Skeletal muscle cell (primary cell): ENCODE measurements around the gene PSMG3.

Source experiments
- DNase-seq: peaks from one replicate; pipeline ENCODE4 v3.0.0-alpha.2; 2010; ENCODE audit warnings: low read depth
- H3K4me3 ChIP-seq: 2 replicates; pipeline ENCODE4 v1.5.1; 2011; ENCODE audit warnings: low read depth, mild to moderate bottlenecking, control low read depth, low read length, moderate library complexity

The PSMG3 gene, protein sequence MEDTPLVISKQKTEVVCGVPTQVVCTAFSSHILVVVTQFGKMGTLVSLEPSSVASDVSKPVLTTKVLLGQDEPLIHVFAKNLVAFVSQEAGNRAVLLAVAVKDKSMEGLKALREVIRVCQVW

DNA sequence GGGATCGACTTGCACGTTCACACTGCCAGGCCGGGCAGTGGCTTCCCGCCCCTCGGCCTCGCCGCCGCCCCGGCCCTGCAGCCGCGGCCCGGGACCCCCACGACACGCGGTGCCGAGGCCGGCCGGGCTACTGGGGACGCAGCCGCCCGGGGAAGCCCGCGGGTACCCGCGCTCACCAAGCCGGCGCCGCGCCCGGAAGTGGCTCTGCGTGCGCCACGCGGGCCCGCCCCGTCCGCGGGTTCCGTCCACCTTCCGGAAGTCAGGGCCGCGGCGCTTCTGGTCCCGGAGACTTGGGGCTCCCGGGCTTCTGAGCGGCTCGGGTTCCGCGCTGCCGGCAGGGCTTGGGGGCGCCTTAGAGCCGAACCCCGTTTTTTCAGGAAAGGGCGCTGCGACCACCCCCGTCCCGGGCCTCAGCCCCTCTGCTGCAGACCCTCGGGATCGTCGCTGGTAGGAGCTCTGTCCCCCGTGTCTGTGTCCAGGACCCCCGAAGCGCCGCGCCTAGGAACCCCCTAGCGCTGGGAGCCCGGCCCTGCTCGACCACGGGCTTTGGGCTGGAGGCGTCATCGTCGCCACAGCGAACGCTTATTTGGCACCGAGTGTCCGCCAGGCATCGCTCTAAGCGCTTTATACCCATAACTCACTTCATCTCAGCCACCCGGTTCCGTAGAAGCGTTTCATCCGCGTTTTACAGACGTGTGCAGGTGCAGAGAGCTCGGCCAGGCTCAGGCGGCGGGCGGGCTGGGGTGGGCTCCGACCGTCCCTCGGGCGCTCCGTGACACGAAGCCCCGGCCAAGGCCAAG, at the start of gene PSMG3:
PSMG3 (minus strand) TSS at position 200 of the 800 bp plus-strand sequence. CDS start 693 bp downstream, outside the sequence.
- H3K4me3 ChIP-seq = peak within 1 kb of the TSS; percentile 91
- DNase-seq = peak; percentile 71

- no peak overlapping the region for H3K4me3 ChIP-seq
- no peak for DNase-seq
These were observed 48.6 kb upstream of the PSMG3 start for GRCh38 chr7:1618475-1618874.

DNA sequence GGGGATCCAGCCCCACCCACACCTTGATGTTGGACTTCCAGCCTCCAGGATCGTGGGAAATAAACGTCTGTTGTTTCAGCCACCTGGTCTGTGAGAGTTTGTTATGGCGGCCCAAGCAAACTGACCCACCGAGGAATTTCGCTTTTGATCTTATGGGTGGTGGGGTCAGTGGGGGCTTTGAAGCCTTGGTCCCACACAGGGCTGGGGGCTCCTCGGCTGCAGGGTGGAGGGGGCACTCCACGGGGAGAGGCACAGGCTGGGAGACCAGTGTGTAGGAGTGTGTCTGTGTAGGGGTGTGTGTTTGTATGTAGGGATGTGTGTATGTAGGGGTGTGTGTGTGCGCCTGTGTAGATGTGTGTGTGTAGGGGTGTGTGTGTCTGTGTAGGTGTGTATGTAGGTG, 48.1 kb upstream of the PSMG3 start:
- DNase-seq = no peak
- H3K4me3 ChIP-seq = no peak overlapping the region

DNA sequence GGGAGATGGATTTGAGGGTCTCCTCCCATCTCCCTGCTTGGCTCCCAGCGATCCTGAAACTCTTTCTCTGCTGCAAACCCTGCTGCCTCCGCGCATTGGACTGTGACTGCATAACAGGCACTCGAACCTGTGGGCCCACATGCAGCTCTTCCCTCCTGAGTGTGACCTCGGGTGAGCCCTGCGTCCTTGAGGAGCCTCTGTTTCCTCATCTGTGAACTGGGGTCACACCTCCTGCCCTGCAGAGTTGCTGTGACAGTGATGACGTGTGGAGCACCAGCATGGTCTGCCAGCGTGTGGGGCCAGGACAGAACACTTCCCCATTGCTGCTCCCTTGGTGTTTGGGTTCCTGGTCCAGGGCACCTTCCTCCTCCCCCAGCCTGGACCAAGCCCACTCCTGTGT, 46.9 kb upstream of the PSMG3 start:
- DNase-seq = no peak
- H3K4me3 ChIP-seq = no peak overlapping the region

DNA sequence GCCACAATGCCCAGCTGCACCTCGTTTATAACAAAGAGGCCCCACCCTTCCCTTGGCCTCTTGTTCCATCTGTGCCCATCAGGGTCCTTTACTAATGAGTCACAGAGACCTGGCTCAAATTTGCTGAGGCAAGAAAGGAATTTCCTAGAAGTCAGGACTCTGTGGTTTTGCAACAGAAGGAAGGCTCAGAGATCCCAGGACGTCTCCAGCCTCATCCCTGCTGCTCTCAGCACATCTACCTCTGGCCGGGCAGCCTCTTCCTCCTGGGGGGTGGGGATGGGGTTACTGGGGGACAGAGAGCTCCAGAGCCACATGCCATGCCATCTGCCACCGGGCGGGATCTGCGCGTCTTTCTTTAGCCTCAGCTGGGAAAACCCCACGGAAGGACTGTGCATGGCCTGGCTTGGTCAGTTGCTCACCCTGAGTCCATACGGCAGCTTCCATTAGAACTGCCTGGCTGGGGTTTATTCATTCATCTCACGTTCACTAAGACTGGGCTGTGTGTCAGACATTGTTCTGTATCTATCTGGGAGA, 41.9 kb upstream of the PSMG3 start:
- peak; percentile 69 for DNase-seq
- H3K4me3 ChIP-seq = no peak overlapping the region

DNA sequence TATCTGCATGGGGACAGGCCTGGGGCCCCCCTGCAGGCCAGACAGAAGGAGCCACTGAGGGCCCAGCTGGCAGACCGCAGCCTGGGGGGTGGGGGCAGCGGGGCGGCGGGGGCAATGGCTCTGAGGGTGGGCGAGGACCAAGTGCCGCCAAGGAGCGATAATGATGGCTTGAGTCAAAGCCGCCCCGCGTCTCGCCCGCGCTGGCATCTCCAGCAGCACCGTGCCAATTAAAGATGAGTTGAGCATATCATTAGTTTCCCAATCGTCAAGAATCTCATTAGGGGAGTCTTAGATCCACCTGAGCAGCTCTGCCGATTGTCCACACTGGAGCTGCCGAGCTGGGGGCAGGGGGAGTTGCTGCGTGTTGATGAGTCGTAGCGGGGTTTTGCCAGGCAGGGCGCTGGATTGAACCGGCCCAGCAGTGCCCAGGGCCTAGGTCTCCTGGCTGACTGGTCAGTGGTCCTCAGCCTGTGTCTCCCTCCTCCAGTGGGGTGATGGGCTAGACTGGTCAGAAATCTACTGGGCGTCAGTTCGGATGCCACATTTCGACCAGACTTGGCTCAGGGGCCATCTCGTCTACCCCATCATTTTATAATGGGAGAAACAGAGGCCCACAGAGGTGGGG, 41.0 kb upstream of the PSMG3 start:
- H3K4me3 ChIP-seq = no peak overlapping the region
- DNase-seq = no peak

DNA sequence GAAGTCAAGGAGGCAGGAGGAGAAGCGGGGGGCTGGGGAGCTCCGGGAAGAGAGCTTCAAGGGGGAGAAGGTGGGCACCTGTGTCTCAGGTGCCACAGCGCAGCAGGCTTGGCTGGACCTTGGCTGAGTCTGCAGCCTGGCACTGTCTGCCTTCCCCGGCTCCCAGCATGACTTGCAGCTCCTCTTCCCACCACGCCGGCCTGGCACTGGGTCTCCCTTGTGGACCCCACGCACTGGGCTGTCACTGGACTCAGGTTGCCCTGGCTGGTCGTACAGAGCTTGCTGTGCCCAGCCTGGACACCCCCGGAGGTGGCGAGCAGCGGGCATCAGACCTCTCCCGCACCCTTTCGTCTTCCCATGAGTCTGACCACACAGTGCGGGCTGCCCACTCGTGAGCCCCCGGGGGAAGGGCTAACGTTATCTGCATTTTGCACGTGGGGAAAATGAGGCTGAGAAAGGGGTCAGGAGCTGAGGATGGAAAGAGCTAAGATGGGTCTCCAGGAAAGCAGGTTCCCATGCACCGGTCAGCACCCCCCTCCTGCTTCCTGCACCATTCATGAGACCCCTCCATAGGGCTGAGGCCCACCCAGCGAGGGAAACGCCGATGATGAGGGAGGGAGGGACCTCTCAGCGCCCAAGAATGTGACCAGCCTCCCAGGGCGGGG, 40.3 kb upstream of the PSMG3 start:
- H3K4me3 ChIP-seq = no peak overlapping the region
- no peak for DNase-seq

DNA sequence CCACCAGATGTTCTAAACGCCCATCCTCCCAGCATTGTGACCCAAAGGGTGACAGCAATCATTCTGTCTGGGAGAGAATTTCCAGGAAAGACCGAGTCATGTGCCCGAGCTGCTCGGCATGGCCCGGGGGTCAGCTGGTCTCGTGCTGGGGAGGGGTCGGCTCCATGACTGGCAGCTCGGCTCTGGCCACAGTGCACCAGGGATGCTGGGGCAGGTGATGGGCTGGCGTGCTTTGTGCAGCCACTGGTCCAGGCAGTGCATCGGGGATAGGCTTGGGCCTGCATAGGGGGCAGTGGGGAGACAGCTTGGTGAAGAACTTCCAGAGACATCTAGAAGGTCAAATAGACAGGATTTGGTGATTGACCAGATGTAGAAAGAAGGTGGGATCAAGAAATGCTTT, 39.2 kb upstream of the PSMG3 start:
- H3K4me3 ChIP-seq = no peak overlapping the region
- no peak for DNase-seq

GRCh38 chr7:1608318-1608717, 38.5 kb upstream of the PSMG3 start:
- no peak overlapping the region for H3K4me3 ChIP-seq
- no peak for DNase-seq

GRCh38 chr7:1607696-1608095, 37.9 kb upstream of the PSMG3 start:
- no peak overlapping the region for H3K4me3 ChIP-seq

GRCh38 chr7:1607001-1607400, 37.2 kb upstream of the PSMG3 start:
- no peak overlapping the region for H3K4me3 ChIP-seq
- DNase-seq = no peak

More at GRCh38 chr7:1607696-1608095, 37.9 kb upstream of the PSMG3 start:
- DNase-seq = no peak

GRCh38 chr7:1604383-1604782, 34.6 kb upstream of the PSMG3 start:
- H3K4me3 ChIP-seq = no peak overlapping the region
- DNase-seq = no peak

DNA sequence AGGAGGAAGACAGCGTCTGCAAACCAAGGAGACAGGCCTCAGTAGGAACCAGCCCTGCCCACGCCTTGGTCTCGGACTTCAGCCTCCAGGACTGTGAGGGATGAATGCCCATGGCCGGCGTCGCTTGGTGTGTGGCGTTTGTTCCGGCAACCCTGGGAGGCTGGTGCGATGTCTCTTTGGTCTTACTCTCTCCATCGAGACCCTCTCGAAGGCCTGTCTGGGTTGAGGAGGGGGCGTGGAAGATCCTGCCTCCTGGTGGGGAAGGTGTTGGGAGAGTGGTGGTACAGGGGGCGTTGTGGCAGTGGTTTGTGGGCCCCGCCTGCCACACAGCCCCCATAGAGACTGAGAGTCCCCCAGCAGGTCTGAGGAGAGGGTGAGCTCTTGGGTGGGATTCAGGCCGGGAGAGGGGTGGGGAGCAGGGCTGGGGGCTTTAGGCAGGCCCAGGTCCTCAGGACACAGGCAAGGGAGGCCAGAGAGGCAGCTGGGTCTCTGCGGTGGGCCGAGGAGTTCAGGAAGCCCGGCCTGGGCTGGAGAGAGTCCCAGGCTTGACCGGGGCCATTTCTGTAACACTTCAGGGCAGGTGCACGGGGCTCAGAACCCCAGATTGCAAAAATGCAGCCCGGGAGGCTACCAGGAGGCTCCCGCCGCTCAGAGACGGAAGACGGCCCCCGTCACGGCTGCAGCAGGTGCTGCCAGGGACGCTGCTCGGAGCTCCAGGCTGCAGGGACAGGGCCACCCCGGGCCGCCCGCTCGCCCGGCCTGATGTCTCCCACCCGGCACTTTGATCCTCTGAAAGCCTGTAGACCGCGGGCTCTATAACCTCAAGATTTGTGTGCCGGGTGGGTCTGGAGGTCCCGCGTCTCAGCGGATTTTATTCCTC, 33.8 kb upstream of the PSMG3 start:
- H3K4me3 ChIP-seq = no peak overlapping the region

GRCh38 chr7:1602386-1602785, 32.6 kb upstream of the PSMG3 start:
- H3K4me3 ChIP-seq = no peak overlapping the region
- no peak for DNase-seq

More for the DNA sequence above, 33.8 kb upstream of the PSMG3 start:
- no peak for DNase-seq

GRCh38 chr7:1601956-1602355, 32.1 kb upstream of the PSMG3 start:
- DNase-seq = no peak
- H3K4me3 ChIP-seq = no peak overlapping the region

DNA sequence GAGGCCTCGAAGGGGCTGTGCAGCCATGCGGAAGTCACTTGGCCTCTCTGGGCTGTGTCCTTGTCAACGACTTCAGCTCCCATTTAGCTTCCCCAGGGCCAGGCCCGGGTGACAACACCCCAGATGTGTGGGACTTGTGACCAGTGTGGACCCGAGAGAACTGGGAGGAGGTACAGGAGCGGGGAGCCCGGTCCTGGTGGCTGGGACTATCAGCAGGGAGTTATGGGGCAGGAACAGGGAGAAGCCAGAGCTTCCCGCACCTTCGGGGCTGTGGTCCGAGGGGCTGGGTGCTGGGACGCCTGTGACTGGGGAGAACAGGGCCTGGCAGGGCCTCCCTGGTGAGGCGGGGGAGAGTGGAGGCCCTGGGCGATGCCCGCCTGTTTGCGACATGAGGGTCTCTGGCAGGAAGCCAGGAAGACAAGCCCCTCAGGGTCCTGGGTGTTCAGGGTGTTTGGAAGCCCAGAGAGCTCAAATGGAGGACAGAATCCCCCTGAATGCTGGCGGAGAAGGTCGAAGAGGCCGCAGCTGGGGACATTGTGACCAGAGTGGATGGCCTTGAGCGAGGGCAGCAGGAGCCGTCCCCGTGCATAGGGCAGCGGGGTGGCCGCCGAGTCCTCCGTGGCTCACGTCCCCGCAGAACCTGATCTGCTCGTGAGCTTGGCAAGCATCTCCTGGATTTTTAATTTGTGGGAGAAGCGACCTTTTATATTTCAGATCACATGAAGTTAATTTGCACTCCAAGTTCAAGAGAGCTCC, 30.0 kb upstream of the PSMG3 start:
- no peak overlapping the region for H3K4me3 ChIP-seq
- no peak for DNase-seq

DNA sequence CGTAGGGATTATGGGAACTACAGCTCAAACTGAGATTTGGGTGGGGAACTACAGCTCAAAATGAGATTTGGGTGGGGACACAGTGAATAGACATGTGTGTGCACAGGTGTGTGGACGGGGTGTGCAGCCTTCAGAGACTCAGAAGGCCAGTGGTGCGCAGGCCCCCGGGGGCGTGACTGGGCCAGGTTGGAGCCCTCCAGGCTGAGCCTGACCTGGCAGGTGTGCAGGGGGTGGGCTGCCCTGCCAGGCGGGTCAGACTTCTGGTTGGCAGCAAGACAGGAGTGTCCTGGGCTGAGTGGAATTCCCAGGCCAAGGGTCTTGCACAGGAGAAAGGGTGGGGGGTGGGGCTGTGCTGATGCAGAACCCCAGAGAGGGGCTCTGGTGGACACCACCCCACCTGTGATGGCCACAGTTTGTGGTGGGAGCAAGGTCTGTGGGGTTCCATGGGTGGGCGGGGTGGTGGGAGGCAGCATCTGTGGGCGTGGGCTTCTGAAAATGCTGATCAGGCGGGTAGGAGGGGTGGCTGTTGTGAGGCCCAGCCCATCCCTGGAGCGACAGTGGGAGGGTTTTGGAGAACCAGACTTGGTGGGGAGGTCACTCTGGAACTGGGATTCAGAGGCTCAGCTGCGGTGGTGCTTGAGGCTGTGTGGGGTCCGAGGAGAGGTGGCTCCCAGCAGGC, 29.3 kb upstream of the PSMG3 start:
- H3K4me3 ChIP-seq = no peak overlapping the region
- DNase-seq = no peak

DNA sequence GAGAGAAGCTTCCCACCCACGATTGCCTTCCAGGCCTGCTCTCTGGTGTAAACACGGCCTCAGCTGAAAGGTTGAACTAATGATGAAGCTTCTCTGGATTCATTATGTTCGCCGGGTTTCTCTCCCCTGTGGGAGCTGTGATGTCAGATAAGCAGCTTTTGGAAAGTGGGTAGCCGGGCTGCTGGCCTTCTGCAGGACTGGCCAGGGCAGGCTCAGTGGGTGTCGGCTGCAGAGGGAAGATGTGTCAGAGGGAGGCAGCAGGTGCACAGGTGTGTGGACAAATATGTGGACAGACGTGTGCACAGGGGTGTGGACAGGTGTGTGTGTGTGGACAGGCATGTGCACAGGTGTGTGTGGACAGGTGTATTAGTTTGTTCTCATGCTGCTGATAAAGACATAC, 28.5 kb upstream of the PSMG3 start:
- H3K4me3 ChIP-seq = no peak overlapping the region
- no peak for DNase-seq
